ENCODE results near the gene ZNF853. TPM values are rescaled to one million over a fixed set of nuclear protein-coding genes. Genes with fewer than 3 reads are reported as not detected.

The ZNF853 gene
- polyA plus RNA-seq, 1 of the 3 experiments (the other 2 are of a cell fraction), result 15.9 TPM

DNA sequence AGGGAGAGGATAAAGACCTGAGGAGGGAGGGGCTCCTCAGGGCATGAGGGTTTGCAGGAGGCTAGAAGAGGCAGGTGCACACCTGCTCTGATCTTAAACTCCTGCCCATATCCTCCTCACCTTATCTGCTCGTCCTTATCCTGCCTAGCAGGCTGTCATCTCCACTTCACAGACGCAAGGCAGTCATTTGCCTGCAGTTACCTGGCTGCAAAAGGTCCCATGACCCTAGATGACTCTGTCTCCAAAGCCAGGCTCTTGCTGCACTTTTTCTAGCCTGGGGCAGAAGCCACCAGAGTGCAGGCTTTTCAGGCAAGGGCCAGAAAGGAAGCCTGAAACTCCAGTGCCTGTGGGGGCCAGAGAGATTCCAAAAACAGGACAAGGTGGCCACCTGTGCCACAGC is 1.7 kb upstream of the ZNF853 start:
- no peak overlapping the region for H3K9ac ChIP-seq
- peaks cover 0 to 13% of the 10 kb centered on the region in 2 experiments; a peak in 2 of 4 replicates for H3K4me1 ChIP-seq (ENCODE audit: control insufficient read depth in 1 of 2, insufficient read depth in 2 of 2, low read depth in 1 of 2, low read length in 1 of 2)
- no peaks in the 10 kb centered on the region for H3K9me2 ChIP-seq
- H3K27ac ChIP-seq (ENCODE audit: low read depth in 2 of 2, low read length in 1 of 2), result no peak overlapping the region
- no peak for TF ChIP-seq YY1 (IDR thresholded peaks at IDR 0.05; ENCODE audit: low read depth)
- TF ChIP-seq EP300 (IDR thresholded peaks at IDR 0.05; ENCODE audit: borderline replicate concordance in 1 of 2, low read depth in 1 of 2, low read length in 1 of 2), result no peak
- TF ChIP-seq TCF12 (IDR thresholded peaks at IDR 0.05), result no peak
- no peak for TF ChIP-seq SIN3A (IDR thresholded peaks at IDR 0.05; ENCODE audit: borderline replicate concordance, low read depth, low read length)
- no peaks in the 10 kb centered on the region for H3K79me2 ChIP-seq (ENCODE audit: insufficient read depth)
- 38% methylated on average over 2 of the region's 2 CpGs for WGBS (ENCODE audit: low lambda C conversion rate)
- H3K9me3 ChIP-seq, result no peaks in the 10 kb centered on the region
- no peak for DNase-seq
- no peaks in the 10 kb centered on the region for H4K20me1 ChIP-seq (ENCODE audit: insufficient read depth)
- ChIA-PET POLR2A (no interaction called here), CTCF (no interaction called here)
- H3K4me3 ChIP-seq (ENCODE audit: low read depth in 2 of 2, low read length in 1 of 2), result no peak overlapping the region
- H3K36me3 ChIP-seq (replicated peaks in 1 of 2; ENCODE audit: control insufficient read depth in 1 of 2, insufficient read depth in 2 of 2, low read length in 1 of 2), result no peaks in the 10 kb centered on the region
- no peak overlapping the region for H3K4me2 ChIP-seq
- peaks cover 4% of the 10 kb centered on the region for H3F3A ChIP-seq (replicated peaks; ENCODE audit: insufficient read depth)
- H2AFZ ChIP-seq (ENCODE audit: low read depth), result no peak overlapping the region
- no peaks in the 10 kb centered on the region for H3K27me3 ChIP-seq (ENCODE audit: insufficient read depth)

DNA sequence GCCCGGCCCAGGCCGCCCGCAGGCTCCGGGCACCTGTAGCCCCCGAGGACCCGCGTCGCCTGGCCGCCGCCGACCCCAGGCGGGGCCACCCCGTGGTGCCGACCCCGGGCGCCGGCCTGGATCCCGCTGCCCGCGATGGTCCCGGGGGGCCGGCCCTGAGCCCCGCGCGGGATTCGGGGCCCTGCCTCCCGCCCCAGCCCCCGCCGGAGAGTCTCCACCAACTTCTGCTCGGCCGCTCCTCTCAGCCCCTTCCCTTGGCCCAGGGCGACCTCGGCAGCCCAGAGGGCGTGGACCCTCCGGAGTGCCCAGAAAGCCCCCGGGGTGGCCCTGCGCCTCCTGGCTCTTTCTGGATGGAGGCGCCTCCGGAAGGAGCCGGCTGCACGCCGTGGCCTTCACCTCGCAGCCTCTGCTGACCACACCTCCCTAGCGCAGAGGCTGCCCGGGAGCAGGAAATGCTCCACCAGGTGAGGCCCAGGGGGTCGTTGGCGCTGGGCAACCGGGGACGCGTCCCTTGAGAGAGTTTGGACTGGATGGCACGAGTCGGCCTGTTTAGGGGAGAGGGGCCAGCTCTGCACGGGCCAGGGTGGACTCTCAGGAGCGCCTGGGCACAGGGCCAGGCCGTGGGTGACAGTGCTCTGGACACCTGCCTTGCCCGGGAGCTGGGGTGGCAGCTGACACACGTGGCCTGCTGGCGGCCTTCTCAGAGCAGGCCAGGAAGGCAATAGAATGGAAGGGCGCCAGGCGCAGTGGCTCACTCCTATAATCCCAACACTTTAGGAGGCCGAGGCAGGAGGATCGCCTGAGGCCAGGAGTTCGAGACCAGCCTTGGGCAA is 529 bp downstream of the ZNF853 start:
- ChIA-PET POLR2A (interaction anchor here (1.7 to 1.8 kb wide), 2 partner anchors 21 to 26 kb away, joined by 5 to 9 read pairs; partner anchors contain the start of genes INTS15 and ZNF316), CTCF (interaction anchor here (0.8 to 1.4 kb wide), 5 partner anchors 14 to 26 kb away, joined by 3 to 7 read pairs (median 3); partner anchors contain the start of genes INTS15 and ZNF316)
- peak overlapping the region; percentile 59 to 73 for H3K4me3 ChIP-seq (ENCODE audit: low read depth in 2 of 2, low read length in 1 of 2)
- TF ChIP-seq MXI1 (IDR thresholded peaks at IDR 0.05; ENCODE audit: low read depth, low read length), result peak; percentile 99
- TF ChIP-seq GABPA (IDR thresholded peaks at IDR 0.05; ENCODE audit: low read depth), result peak; percentile 5; the same call in 1 of the 2 replicates
- TF ChIP-seq, protein P1, sequence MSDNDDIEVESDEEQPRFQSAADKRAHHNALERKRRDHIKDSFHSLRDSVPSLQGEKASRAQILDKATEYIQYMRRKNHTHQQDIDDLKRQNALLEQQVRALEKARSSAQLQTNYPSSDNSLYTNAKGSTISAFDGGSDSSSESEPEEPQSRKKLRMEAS (IDR thresholded peaks at IDR 0.05; ENCODE audit: low read depth), result peak; percentile 45; the same call in 1 of the 2 replicates
- TF ChIP-seq, protein P2, sequence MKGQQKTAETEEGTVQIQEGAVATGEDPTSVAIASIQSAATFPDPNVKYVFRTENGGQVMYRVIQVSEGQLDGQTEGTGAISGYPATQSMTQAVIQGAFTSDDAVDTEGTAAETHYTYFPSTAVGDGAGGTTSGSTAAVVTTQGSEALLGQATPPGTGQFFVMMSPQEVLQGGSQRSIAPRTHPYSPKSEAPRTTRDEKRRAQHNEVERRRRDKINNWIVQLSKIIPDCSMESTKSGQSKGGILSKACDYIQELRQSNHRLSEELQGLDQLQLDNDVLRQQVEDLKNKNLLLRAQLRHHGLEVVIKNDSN (IDR thresholded peaks at IDR 0.05; ENCODE audit: borderline replicate concordance, low read depth), result no peak
- no peak for TF ChIP-seq FOXJ3 (CRISPR knock-in tag; IDR thresholded peaks at IDR 0.05)
- H3K4me2 ChIP-seq, result peak overlapping the region; percentile 100
- WGBS (ENCODE audit: low lambda C conversion rate), result 37% methylated on average over 14 of the region's 63 CpGs
- H2AFZ ChIP-seq (ENCODE audit: low read depth), result peak overlapping the region; percentile 67; the same call in 1 of the 2 replicates
- H3K9ac ChIP-seq, result peak overlapping the region; percentile 73
- no peaks in the 10 kb centered on the region for H3K79me2 ChIP-seq (ENCODE audit: insufficient read depth)
- DNase-seq, result peak; percentile 83
- peaks cover 0 to 13% of the 10 kb centered on the region in 2 experiments; a peak in 2 of 4 replicates for H3K4me1 ChIP-seq (ENCODE audit: control insufficient read depth in 1 of 2, insufficient read depth in 2 of 2, low read depth in 1 of 2, low read length in 1 of 2)
- H3K27ac ChIP-seq (ENCODE audit: low read depth in 2 of 2, low read length in 1 of 2), result peak overlapping the region in 1 of 2 experiments; percentile 25; a peak in 1 of 4 replicates
- no peaks in the 10 kb centered on the region for H3K9me3 ChIP-seq
- H3F3A ChIP-seq (replicated peaks; ENCODE audit: insufficient read depth), result peaks cover 4% of the 10 kb centered on the region
- no peaks in the 10 kb centered on the region for H3K27me3 ChIP-seq (ENCODE audit: insufficient read depth)
- H4K20me1 ChIP-seq (ENCODE audit: insufficient read depth), result no peaks in the 10 kb centered on the region
- H3K9me2 ChIP-seq, result no peaks in the 10 kb centered on the region
- H3K36me3 ChIP-seq (replicated peaks in 1 of 2; ENCODE audit: control insufficient read depth in 1 of 2, insufficient read depth in 2 of 2, low read length in 1 of 2), result no peaks in the 10 kb centered on the region
